GM12891 (cell line): ENCODE measurements around the gene NR2F1-AS1.

ENCODE experiments used
- POLR2A ChIP-seq: IDR thresholded peaks from 2 replicates; pipeline ENCODE4 v1.6.1; 2011; ENCODE audit warnings: low read depth, low read length, control low read depth
- POLR2AphosphoS5 ChIP-seq: IDR thresholded peaks from 2 replicates; pipeline ENCODE4 v1.6.1; 2011; ENCODE audit warnings: low read depth, low read length, control low read depth
- POU2F2 ChIP-seq: IDR thresholded peaks from 2 replicates; pipeline ENCODE4 v1.6.1; 2011; ENCODE audit warnings: low read depth, mild to moderate bottlenecking, control low read depth, low read length, moderate library complexity
- SPI1 ChIP-seq: IDR thresholded peaks from 2 replicates; pipeline ENCODE4 v1.6.1; 2011; ENCODE audit warnings: low read depth, low read length, control low read depth
- TAF1 ChIP-seq: IDR thresholded peaks from 2 replicates; pipeline ENCODE4 v1.6.1; 2011; ENCODE audit warnings: low read depth, low read length, control low read depth

DNA sequence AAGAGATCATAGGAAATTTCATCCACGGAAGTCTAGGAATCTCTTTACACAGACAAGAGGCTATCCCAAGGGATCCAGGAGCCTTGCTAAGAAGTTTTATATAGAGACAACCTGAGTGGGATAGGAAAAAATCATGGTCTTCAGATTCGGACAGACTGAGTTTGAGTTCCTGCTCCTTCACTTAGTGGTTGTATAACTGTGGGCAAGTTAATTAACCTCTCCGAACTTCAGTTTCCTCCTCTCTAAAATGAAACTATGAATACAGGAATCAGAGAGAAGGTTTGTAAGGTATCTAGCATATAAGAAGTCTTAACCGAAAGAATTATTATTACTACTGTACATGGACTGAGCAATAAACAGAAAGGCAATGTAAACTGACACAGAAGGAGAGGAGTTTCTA is 35.1 kb downstream of the NR2F1-AS1 start:
- TF ChIP-seq POLR2AphosphoS5 (no peak), POLR2A (no peak), TAF1 (no peak), SPI1 (no peak), POU2F2 (no peak)
